ENCODE results near the gene COX19. TPM values are rescaled to one million over a fixed set of nuclear protein-coding genes. Genes with fewer than 3 reads are reported as not detected.

COX19 gene
- total RNA-seq, 1 experiment from 2014 or later = 14.4 TPM

DNA sequence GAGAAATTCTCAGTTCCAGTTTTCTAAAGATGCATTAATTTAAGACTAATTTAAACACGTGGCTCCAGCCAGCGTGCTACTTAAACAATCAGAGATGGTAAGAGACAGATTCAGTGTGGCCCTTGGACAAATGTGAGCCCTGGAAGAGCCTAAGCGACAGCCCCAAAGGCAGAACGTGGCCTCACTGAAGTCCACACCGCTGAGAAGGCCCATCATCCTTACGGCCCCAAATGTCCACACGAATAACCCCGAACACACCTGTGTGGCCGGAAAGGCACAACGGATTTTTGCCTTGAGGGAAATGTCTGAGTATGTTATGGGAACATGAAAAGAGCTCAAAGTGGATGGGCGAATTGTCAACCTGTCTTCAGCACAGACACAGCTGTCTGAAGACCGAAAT is 3.2 kb downstream of the COX19 start:
- no peak overlapping the region for H3K4me3 ChIP-seq (ENCODE audit: low read depth in 2 of 2, low read length in 2 of 2)
- DNase-seq (ENCODE audit: low read depth, low spot score) (no peak), ATAC-seq (no peak)
- TF ChIP-seq TCF7L2 (IDR thresholded peaks at IDR 0.05; ENCODE audit: low read depth, low read length) (no peak), CTCF (IDR thresholded peaks at IDR 0.05) (no peak), SIN3A (IDR thresholded peaks at IDR 0.05; ENCODE audit: borderline replicate concordance, insufficient read depth, low read depth, low read length) (no peak), POLR2AphosphoS5 (IDR thresholded peaks at IDR 0.05; ENCODE audit: low read depth, low read length) (no peak)
- TF ChIP-seq, protein P1, sequence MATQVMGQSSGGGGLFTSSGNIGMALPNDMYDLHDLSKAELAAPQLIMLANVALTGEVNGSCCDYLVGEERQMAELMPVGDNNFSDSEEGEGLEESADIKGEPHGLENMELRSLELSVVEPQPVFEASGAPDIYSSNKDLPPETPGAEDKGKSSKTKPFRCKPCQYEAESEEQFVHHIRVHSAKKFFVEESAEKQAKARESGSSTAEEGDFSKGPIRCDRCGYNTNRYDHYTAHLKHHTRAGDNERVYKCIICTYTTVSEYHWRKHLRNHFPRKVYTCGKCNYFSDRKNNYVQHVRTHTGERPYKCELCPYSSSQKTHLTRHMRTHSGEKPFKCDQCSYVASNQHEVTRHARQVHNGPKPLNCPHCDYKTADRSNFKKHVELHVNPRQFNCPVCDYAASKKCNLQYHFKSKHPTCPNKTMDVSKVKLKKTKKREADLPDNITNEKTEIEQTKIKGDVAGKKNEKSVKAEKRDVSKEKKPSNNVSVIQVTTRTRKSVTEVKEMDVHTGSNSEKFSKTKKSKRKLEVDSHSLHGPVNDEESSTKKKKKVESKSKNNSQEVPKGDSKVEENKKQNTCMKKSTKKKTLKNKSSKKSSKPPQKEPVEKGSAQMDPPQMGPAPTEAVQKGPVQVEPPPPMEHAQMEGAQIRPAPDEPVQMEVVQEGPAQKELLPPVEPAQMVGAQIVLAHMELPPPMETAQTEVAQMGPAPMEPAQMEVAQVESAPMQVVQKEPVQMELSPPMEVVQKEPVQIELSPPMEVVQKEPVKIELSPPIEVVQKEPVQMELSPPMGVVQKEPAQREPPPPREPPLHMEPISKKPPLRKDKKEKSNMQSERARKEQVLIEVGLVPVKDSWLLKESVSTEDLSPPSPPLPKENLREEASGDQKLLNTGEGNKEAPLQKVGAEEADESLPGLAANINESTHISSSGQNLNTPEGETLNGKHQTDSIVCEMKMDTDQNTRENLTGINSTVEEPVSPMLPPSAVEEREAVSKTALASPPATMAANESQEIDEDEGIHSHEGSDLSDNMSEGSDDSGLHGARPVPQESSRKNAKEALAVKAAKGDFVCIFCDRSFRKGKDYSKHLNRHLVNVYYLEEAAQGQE (IDR thresholded peaks at IDR 0.05; ENCODE audit: insufficient read depth in 1 of 2, low read depth in 2 of 2, low read length in 1 of 2) = no peak
- no peaks in the 10 kb centered on the region for H3K27me3 ChIP-seq (ENCODE audit: control insufficient read depth, insufficient read depth, low read length)
- H3K36me3 ChIP-seq (ENCODE audit: control insufficient read depth, insufficient read depth, low read length) = peaks cover 24% of the 10 kb centered on the region
- ChIA-PET CTCF (no interaction called here), POLR2A (no interaction called here)
- in situ Hi-C loops (cut with HindIII; ENCODE audit: low pct_unique_long_range_greater_than_20kb, low sequenced_read_pairs) = loop anchor here (25.0 kb wide), 1 partner anchor 165 kb away; a partner anchor contains a TSS
- no TSS peak for BruUV-seq (replicated peaks)
- H3K4me1 ChIP-seq (ENCODE audit: control insufficient read depth, insufficient read depth, low read length) = peaks cover 7% of the 10 kb centered on the region; the same call in 1 of the 2 replicates
- intact Hi-C loops (cut with micrococcal nuclease; ENCODE audit: unreplicated experiment) = no loop called here
- H3K9me3 ChIP-seq (ENCODE audit: control insufficient read depth, insufficient read depth, low read depth, low read length) = no peaks in the 10 kb centered on the region
- no peak overlapping the region for H3K27ac ChIP-seq (ENCODE audit: low read length)

DNA sequence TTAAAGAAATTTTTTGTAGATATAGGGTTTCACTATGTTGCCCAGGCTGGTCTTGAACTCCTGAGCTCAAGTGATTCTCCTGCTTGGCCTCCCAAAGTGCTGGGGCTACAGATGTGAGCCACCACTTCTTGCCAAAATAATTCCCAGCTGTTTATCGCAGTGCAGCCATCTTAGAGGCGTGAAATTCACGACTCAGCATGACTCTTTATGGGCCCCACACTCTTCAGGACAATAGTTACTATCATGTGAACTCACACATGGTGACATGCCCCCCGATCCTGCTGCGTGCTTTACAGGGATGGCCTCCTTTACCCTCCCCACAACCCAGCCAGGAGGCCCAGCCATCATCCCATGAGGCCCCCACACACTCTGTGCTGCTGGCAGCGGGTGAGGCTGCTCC is 4.6 kb downstream of the COX19 start:
- ChIA-PET POLR2A (no interaction called here), CTCF (no interaction called here)
- H3K9me3 ChIP-seq (ENCODE audit: control insufficient read depth, insufficient read depth, low read depth, low read length) = no peaks in the 10 kb centered on the region
- ATAC-seq = no peak
- no peaks in the 10 kb centered on the region for H3K27me3 ChIP-seq (ENCODE audit: control insufficient read depth, insufficient read depth, low read length)
- H3K36me3 ChIP-seq (ENCODE audit: control insufficient read depth, insufficient read depth, low read length) = peaks cover 24% of the 10 kb centered on the region
- H3K27ac ChIP-seq (ENCODE audit: low read length) = no peak overlapping the region
- in situ Hi-C loops (cut with HindIII; ENCODE audit: low pct_unique_long_range_greater_than_20kb, low sequenced_read_pairs) = loop anchor here (25.0 kb wide), 1 partner anchor 167 kb away; a partner anchor contains a TSS
- H3K4me3 ChIP-seq (ENCODE audit: low read depth in 2 of 2, low read length in 2 of 2) = no peak overlapping the region
- BruUV-seq (replicated peaks) = no TSS peak
- intact Hi-C loops (cut with micrococcal nuclease; ENCODE audit: unreplicated experiment) = no loop called here
- TF ChIP-seq TCF7L2 (IDR thresholded peaks at IDR 0.05; ENCODE audit: low read depth, low read length) = no peak
- no peak for TF ChIP-seq POLR2AphosphoS5 (IDR thresholded peaks at IDR 0.05; ENCODE audit: low read depth, low read length)
- TF ChIP-seq SIN3A (IDR thresholded peaks at IDR 0.05; ENCODE audit: borderline replicate concordance, insufficient read depth, low read depth, low read length) = no peak
- TF ChIP-seq, protein P1 (IDR thresholded peaks at IDR 0.05; ENCODE audit: insufficient read depth in 1 of 2, low read depth in 2 of 2, low read length in 1 of 2) = no peak
- TF ChIP-seq CTCF (IDR thresholded peaks at IDR 0.05) = no peak
- H3K4me1 ChIP-seq (ENCODE audit: control insufficient read depth, insufficient read depth, low read length) = peaks cover 12% of the 10 kb centered on the region
- no peak for DNase-seq (ENCODE audit: low read depth, low spot score)

Data from Panc1 (cell line).